WTC11 (cell line): ENCODE measurements around the gene RUVBL1. TPM values are rescaled to one million over a fixed set of nuclear protein-coding genes. Genes with fewer than 3 reads are reported as not detected.
A peak's percentile ranks its signal among the peaks of the same experiment; 100 is the strongest.

Source experiments
- ATAC-seq: fragments of 200-7000 bp; cut with Tn5 transposase; 2 replicates; pipeline ENCODE4 v1.10.0; 2021; ENCODE audit warnings: mild to moderate bottlenecking, moderate library complexity
- CTCF ChIA-PET: fragments of 300-600 bp; sonication (Branson Sonifier 250); formaldehyde crosslinking; loops from one replicate; lab custom pipeline; 2021; ENCODE audit warnings: antibody characterized with exemption; lab: Charles Lee
- POLR2A ChIA-PET: fragments of 350-600 bp; sonication (Branson Sonifier 250); formaldehyde crosslinking; loops from one replicate; lab custom pipeline; 2021; ENCODE audit warnings: antibody characterized with exemption; lab: Charles Lee
- DNase-seq: peaks from one replicate; pipeline ENCODE4 v3.0.0; 2021; ENCODE audit warnings: low spot score
- H3K27ac Mint-ChIP-seq: 2 replicates; pipeline ENCODE4 v1.8.0; 2021; ENCODE audit warnings: mixed read lengths
- H3K27me3 Mint-ChIP-seq: 2 replicates; pipeline ENCODE4 v1.8.0; 2021; ENCODE audit warnings: low read depth, mild to moderate bottlenecking, moderate library complexity, mixed read lengths
- H3K36me3 Mint-ChIP-seq: 2 replicates; pipeline ENCODE4 v1.8.0; 2021; ENCODE audit warnings: mixed read lengths
- H3K4me1 Mint-ChIP-seq: 2 replicates; pipeline ENCODE4 v1.8.0; 2022; ENCODE audit warnings: mixed read lengths
- H3K4me3 Mint-ChIP-seq: 2 replicates; pipeline ENCODE4 v1.8.0; 2021; ENCODE audit warnings: mild to moderate bottlenecking, moderate library complexity, mixed read lengths
- H3K9me3 Mint-ChIP-seq: 2 replicates; pipeline ENCODE4 v1.8.0; 2021; ENCODE audit warnings: mixed read lengths
- CREB1 ChIP-seq: sonication (generic); formaldehyde crosslinking; IDR thresholded peaks from 2 replicates; pipeline ENCODE4 v1.8.0; 2023; ENCODE audit warnings: mild to moderate bottlenecking, missing genetic modification reagents
- EMX1 ChIP-seq: fragments of 250-450 bp; sonication (Bioruptor Pico); IDR thresholded peaks from 2 replicates; pipeline ENCODE4 v1.8.0; 2021; ENCODE audit warnings: mild to moderate bottlenecking
- FOXJ3 ChIP-seq: sonication (generic); formaldehyde crosslinking; IDR thresholded peaks from 2 replicates; pipeline ENCODE4 v1.9.0; 2021; ENCODE audit warnings: missing genetic modification reagents, mild to moderate bottlenecking, borderline replicate concordance
- FOXP1 ChIP-seq: sonication (generic); formaldehyde crosslinking; IDR thresholded peaks from 2 replicates; pipeline ENCODE4 v1.8.0; 2022; ENCODE audit warnings: missing genetic modification reagents, mild to moderate bottlenecking, moderate library complexity, borderline replicate concordance
- MXD4 ChIP-seq: fragments of 250-450 bp; sonication (Bioruptor Pico); IDR thresholded peaks from 2 replicates; pipeline ENCODE4 v1.8.0; 2021; ENCODE audit warnings: mild to moderate bottlenecking, moderate library complexity, borderline replicate concordance
- PRRX2 ChIP-seq: fragments of 250-450 bp; sonication (Bioruptor Pico); IDR thresholded peaks from 2 replicates; pipeline ENCODE4 v1.8.0; 2021; ENCODE audit warnings: mild to moderate bottlenecking
- RELA ChIP-seq: sonication (generic); formaldehyde crosslinking; IDR thresholded peaks from 2 replicates; pipeline ENCODE4 v1.8.1; 2022; ENCODE audit warnings: missing genetic modification reagents, mild to moderate bottlenecking, borderline replicate concordance
- STAT6 ChIP-seq: sonication (generic); formaldehyde crosslinking; conservative IDR thresholded peaks from 2 replicates; pipeline ENCODE4 v1.8.1; 2023; ENCODE audit warnings: mild to moderate bottlenecking, low read depth, missing genetic modification reagents, moderate library complexity
- ZNF232 ChIP-seq: sonication (generic); formaldehyde crosslinking; IDR thresholded peaks from 2 replicates; pipeline ENCODE4 v1.8.0; 2022; ENCODE audit warnings: mild to moderate bottlenecking, missing genetic modification reagents
- ZNF263 ChIP-seq: sonication (generic); formaldehyde crosslinking; IDR thresholded peaks from 2 replicates; pipeline ENCODE4 v1.8.1; 2022; ENCODE audit warnings: low read depth, mild to moderate bottlenecking, moderate library complexity, missing genetic modification reagents
- ZNF317 ChIP-seq: sonication (generic); formaldehyde crosslinking; IDR thresholded peaks from 2 replicates; pipeline ENCODE4 v1.8.1; 2023; ENCODE audit warnings: low read depth, mild to moderate bottlenecking, moderate library complexity, missing genetic modification reagents, borderline replicate concordance
- total RNA-seq: library from RNA; stranded (reverse); gene quantifications from 3 replicates; pipeline ENCODE4 v1.2.3, GENCODE V29; 2021
- TF ChIP-seq, protein P1 (sequence below): fragments of 250-450 bp; sonication (Bioruptor Pico); IDR thresholded peaks from 2 replicates; pipeline ENCODE4 v1.9.0; 2021; ENCODE audit warnings: mild to moderate bottlenecking
- TF ChIP-seq, protein P2 (sequence below): sonication (generic); formaldehyde crosslinking; IDR thresholded peaks from 2 replicates; pipeline ENCODE4 v1.8.0; 2022; ENCODE audit warnings: mild to moderate bottlenecking, missing genetic modification reagents
- TF ChIP-seq, protein P3 (sequence below): sonication (generic); formaldehyde crosslinking; IDR thresholded peaks from 2 replicates; pipeline ENCODE4 v1.8.1; 2023; ENCODE audit warnings: mild to moderate bottlenecking, missing genetic modification reagents, moderate library complexity

Gene RUVBL1
- total RNA-seq, 1 experiment from 2014 or later, result 118 TPM

- POLR2A ChIA-PET, result no interaction called here
- H3K36me3 Mint-ChIP-seq, result no peaks in the 10 kb centered on the region
These were observed 4.6 kb upstream of the RUVBL1 start for GRCh38 chr3:128128251-128128650.

DNA sequence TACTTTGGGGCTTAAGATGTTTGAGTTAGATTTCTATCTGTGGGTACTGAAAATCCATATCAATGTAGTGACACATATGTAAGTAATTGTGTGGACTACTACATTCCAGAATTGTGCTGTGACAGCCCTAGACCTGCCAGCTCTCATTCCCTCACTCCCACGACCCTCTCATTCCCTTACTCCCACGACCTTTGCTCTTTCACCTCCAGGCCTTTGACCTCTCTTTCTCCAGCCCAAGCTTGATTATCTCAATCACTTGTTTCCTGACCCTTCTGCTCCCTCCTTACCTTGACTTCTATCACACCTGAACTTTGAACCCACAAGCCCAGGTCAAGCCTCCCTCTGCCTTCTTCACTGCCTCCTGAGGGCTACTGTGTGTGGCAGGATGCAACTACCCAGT lies 3.6 kb upstream of the RUVBL1 start:
- peaks cover 14% of the 10 kb centered on the region for H3K27me3 Mint-ChIP-seq
- TF ChIP-seq ZNF263, result no peak
- TF ChIP-seq MXD4 (CRISPR knock-in tag), result no peak
- no peak for TF ChIP-seq STAT6 (CRISPR knock-in tag)
- TF ChIP-seq FOXJ3 (CRISPR knock-in tag), result no peak
- TF ChIP-seq ZNF232 (CRISPR knock-in tag), result no peak
- no peak for TF ChIP-seq ZNF317 (CRISPR knock-in tag)
- TF ChIP-seq EMX1 (CRISPR knock-in tag), result no peak
- TF ChIP-seq PRRX2 (CRISPR knock-in tag), result no peak
- TF ChIP-seq FOXP1, result no peak
- TF ChIP-seq, all 79 proteins: peak for 0
- H3K4me1 Mint-ChIP-seq, result peaks cover 12% of the 10 kb centered on the region
- H3K4me3 Mint-ChIP-seq, result no peak overlapping the region
- peaks cover 11% of the 10 kb centered on the region; the same call in 1 of the 2 replicates for H3K9me3 Mint-ChIP-seq
- POLR2A ChIA-PET, result no interaction called here
- H3K27ac Mint-ChIP-seq, result no peak overlapping the region
- CTCF ChIA-PET, result no interaction called here
- DNase-seq, result no peak
- no peak for ATAC-seq
- H3K36me3 Mint-ChIP-seq, result no peaks in the 10 kb centered on the region

More at GRCh38 chr3:128128251-128128650, 4.6 kb upstream of the RUVBL1 start:
- CTCF ChIA-PET, result no interaction called here
- H3K9me3 Mint-ChIP-seq, result peaks cover 11% of the 10 kb centered on the region; the same call in 1 of the 2 replicates
- TF ChIP-seq RELA (CRISPR knock-in tag), result no peak
- no peak for TF ChIP-seq ZNF263
- TF ChIP-seq FOXP1, result no peak
- TF ChIP-seq, protein P1, sequence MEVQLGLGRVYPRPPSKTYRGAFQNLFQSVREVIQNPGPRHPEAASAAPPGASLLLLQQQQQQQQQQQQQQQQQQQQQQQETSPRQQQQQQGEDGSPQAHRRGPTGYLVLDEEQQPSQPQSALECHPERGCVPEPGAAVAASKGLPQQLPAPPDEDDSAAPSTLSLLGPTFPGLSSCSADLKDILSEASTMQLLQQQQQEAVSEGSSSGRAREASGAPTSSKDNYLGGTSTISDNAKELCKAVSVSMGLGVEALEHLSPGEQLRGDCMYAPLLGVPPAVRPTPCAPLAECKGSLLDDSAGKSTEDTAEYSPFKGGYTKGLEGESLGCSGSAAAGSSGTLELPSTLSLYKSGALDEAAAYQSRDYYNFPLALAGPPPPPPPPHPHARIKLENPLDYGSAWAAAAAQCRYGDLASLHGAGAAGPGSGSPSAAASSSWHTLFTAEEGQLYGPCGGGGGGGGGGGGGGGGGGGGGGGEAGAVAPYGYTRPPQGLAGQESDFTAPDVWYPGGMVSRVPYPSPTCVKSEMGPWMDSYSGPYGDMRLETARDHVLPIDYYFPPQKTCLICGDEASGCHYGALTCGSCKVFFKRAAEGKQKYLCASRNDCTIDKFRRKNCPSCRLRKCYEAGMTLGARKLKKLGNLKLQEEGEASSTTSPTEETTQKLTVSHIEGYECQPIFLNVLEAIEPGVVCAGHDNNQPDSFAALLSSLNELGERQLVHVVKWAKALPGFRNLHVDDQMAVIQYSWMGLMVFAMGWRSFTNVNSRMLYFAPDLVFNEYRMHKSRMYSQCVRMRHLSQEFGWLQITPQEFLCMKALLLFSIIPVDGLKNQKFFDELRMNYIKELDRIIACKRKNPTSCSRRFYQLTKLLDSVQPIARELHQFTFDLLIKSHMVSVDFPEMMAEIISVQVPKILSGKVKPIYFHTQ (CRISPR knock-in tag), result no peak
- TF ChIP-seq CREB1 (CRISPR knock-in tag), result no peak
- TF ChIP-seq FOXJ3 (CRISPR knock-in tag), result no peak
- TF ChIP-seq, all 79 proteins: peak for 0
- ATAC-seq, result no peak
- H3K4me1 Mint-ChIP-seq, result peaks cover 4% of the 10 kb centered on the region; the same call in 1 of the 2 replicates
- H3K4me3 Mint-ChIP-seq, result no peak overlapping the region
- no peak overlapping the region for H3K27ac Mint-ChIP-seq
- H3K27me3 Mint-ChIP-seq, result peaks cover 14% of the 10 kb centered on the region
- no peak for DNase-seq

GRCh38 chr3:128123156-128123537 lies 465 bp downstream of the RUVBL1 start:
- no peak for DNase-seq
- Mint-ChIP-seq H3K36me3 (peaks cover 17% of the 10 kb centered on the region), H3K9me3 (0 out of 2 replicates have a peak, but pooled peaks cover 7% of the 10 kb centered on the region), H3K27ac (peak overlapping the region; percentile 95; the same call in 1 of the 2 replicates), H3K4me1 (peaks cover 15% of the 10 kb centered on the region), H3K4me3 (peak overlapping the region; percentile 97), H3K27me3 (peaks cover 7% of the 10 kb centered on the region)
- no peak for ATAC-seq
- TF ChIP-seq, protein P2, sequence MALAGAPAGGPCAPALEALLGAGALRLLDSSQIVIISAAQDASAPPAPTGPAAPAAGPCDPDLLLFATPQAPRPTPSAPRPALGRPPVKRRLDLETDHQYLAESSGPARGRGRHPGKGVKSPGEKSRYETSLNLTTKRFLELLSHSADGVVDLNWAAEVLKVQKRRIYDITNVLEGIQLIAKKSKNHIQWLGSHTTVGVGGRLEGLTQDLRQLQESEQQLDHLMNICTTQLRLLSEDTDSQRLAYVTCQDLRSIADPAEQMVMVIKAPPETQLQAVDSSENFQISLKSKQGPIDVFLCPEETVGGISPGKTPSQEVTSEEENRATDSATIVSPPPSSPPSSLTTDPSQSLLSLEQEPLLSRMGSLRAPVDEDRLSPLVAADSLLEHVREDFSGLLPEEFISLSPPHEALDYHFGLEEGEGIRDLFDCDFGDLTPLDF (CRISPR knock-in tag), result no peak
- TF ChIP-seq, protein P3, sequence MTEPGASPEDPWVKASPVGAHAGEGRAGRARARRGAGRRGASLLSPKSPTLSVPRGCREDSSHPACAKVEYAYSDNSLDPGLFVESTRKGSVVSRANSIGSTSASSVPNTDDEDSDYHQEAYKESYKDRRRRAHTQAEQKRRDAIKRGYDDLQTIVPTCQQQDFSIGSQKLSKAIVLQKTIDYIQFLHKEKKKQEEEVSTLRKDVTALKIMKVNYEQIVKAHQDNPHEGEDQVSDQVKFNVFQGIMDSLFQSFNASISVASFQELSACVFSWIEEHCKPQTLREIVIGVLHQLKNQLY (CRISPR knock-in tag), result 0 out of 2 replicates have a peak, but pooled peaks have one; percentile 53
- ChIA-PET CTCF (interaction anchor here (1.0 to 2.4 kb wide), 8 partner anchors 10 to 443 kb away, joined by 3 to 26 read pairs (median 4); partner anchors contain the start of gene EEFSEC), POLR2A (interaction anchor here (0.9 to 1.5 kb wide), 3 partner anchors 10 to 31 kb away, joined by 3 to 5 read pairs (median 4); no protein-coding TSS in a partner anchor)
